Measurements from ENCODE around the gene PHF24.

Gene PHF24

DNA sequence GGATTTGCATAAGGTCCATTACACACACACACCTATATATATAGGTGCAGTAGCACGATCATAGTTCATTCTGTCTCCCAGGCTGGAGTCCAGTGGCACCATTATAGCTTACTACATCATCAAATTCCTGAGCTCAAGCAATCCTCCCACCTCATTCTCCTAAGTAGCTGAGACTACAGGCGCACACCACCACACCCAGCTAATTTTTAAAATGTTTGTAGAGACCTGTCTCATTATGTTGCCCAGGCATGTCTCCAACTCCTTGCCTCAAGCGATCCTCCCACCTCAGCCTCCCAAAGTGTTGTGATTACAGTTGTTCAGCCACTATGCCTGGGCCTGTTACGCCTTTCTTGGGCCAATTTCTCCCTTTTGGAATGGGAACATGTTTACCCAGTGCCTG lies 71.2 kb downstream of the PHF24 start:
- no peak for DNase-seq
- in situ Hi-C loops (cut with MboI; ENCODE audit: low pct_unique_long_range_greater_than_20kb, low sequenced_read_pairs), result no loop called here

GRCh38 chr9:35029852-35030251 lies 71.8 kb downstream of the PHF24 start:
- in situ Hi-C loops (cut with MboI; ENCODE audit: low pct_unique_long_range_greater_than_20kb, low sequenced_read_pairs), result no loop called here
- DNase-seq, result no peak

Measured in KBM-7 (cell line).